ENCODE measurements around the gene GOLGA8A.
"Not testable (repeated sequence)": the region's sequence is repeated elsewhere in the genome, so short reads cannot be mapped to it uniquely, and the experiment has no call there.

The GOLGA8A gene

GRCh38 chr15:34437687-34438086 is at the start of gene GOLGA8A:
TSS of gene GOLGA8A (minus strand) at chr15:34437808. CDS start at chr15:34389691, 48,117 bp downstream.
- DNase-seq: peak; percentile 86

GRCh38 chr15:34483644-34484043 is 46.0 kb upstream of the GOLGA8A start:
- DNase-seq: no peak

- no peak for DNase-seq
These were observed 43.8 kb upstream of the GOLGA8A start for GRCh38 chr15:34481370-34481769.

- DNase-seq: no peak
These were observed 36.2 kb upstream of the GOLGA8A start for GRCh38 chr15:34473840-34474239.

- no peak for DNase-seq
These were observed 35.3 kb upstream of the GOLGA8A start for GRCh38 chr15:34472947-34473346.

DNA sequence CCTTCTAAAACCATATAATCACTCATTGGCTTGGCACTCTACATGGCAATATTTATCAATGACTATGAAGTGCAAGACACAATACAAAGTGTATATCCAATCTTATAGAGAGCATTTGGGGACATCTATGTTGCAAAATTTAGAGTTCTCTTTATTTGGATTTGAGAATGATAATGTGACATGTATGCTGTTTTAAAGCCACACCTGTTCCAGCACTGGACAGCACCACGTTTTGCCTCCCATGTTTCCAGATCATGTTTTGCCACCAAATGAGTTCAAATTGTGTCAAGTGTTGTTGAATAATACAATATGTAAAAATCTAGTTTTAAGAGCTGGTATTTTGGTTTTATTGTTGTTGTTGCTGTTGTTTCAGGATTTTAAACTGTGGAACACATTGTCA is 33.3 kb upstream of the GOLGA8A start:
- DNase-seq: no peak

DNA sequence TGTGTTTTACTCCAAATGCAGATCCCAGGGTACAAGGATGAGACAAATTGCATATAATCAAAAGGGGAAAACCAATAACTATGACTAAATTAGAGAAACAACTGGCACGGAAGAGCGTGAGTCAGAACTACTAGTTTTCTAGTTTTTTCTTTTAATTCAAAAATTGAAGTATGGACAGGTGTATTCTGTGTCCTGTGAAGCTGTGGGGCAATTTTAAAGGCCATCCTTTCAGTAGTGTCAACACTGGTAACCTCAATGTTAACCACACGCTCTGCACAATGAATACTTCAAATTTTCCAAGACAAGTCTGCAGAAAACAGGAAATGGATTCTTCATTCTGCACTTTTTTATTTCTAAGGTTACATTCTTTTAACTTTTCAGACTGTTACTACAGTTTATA is 32.5 kb upstream of the GOLGA8A start:
- no peak for DNase-seq

DNA sequence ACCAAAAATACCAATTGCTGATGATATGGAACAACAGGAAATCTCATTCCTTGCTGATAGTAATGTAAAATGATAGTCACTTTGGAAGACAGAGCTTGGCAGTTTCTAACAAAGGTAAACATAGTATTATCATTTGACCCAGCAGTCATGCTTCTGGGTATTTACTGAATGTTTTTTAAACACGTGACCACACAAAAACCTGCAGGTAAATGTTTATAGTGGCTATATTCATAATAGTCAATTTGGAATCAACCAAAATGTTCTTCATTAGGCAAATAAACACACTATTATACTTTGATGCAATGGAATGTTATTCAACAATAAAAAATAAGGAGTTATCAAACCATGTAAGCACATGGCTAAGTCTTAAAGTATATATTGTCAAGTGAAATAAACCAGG is 24.1 kb upstream of the GOLGA8A start:
- no peak for DNase-seq

DNA sequence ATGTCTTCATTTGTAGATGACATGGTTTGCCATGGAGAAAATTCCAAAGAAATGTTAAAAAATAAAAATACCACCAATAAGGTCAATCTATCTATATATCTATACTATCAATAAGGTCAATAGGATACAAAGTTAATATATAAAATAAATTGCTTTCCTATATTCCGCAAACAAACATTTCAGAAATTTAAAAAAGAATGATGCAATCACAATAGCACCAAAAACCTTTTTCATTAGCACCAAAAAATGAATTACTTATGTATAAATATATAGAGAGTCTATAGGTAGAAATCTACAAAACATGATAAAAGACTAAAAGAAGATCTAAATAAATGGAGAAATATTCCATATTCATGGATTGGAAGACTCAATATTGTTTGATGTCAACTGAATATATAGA is 22.8 kb upstream of the GOLGA8A start:
- DNase-seq: no peak

DNA sequence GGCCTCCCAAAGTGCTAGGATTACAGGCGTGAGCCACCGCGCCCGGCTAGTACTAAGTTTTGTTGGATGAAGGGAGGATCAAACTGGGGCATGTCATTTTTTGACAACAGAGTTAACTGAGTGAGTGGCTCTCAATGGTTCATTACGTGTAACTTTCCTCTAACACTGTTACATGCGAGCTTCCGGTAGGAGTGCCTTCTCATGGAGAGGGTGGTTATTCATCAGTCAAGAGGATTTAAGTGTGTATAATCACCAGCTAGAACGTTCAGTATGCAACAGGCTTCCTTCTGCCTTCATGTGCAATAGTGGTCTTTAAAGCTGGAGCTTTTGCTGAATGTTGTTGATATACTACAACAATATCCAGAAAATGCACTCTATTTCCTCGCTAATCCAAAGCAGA is 19.1 kb upstream of the GOLGA8A start:
- DNase-seq: no peak

- no peak for DNase-seq
These were observed 5.3 kb upstream of the GOLGA8A start for GRCh38 chr15:34442891-34443290.

DNA sequence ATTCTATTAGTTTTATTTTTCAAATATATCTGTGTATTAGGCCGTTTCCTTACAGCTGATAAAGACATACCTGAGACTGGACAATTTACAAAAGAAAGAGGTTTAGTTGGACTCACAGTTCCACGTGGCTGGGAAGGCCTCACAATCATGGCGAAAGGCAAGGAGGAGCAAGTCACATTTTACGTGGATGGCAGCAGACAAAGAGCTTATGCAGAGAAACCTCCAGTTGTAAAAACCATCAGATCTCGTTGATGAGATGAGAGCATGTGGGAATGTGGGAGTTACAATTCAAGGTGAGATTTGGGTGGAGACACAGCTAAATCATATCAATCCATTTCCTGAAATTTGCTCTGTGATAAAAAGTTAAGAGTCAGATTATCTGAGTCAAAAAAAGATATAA is 2.3 kb upstream of the GOLGA8A start:
- no peak for DNase-seq

GRCh38 chr15:34436956-34437442 is 609 bp downstream of the GOLGA8A start:
- peak; percentile 75 for DNase-seq

DNA sequence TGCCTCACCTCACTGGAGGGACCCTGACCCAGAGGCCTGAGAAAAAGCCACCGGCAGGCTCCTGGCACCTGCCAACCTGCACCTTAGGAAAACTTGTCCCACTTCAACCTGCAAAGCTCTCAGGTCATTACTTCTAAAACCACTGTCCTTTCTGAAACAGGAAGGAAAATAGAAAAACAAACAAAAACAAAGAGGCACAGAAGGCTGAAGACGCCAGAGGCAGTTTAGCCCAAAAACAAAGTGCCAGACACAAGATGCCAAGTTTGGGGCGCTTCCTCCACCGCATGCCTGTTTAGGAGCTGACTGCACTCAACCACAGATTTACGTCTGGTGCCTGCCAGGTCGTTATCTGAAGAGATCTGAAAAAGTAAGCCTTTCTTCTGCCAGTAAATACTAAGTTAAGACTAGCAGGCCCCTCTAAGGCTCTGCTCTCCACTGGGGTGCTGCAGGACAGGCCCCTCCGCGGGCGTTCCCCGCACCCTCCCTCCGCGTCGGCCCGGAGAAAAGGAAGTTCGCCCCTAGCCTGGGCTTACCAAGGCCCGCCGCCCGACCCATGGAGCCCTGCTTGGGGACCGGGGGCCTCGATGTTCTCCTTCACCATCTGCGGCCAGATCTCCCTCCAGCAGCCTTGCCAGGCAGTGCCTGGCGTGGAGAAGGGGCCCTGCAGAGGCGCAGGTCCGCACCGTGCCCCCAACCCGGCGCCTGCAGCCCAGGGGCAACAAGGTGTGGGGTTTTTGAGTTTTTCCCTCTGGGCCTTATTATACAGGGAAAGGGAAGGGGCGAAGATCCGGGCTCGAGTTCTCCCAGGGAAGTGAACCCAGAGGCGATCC is 1.3 kb downstream of the GOLGA8A start:
- DNase-seq: peak; percentile 61

GRCh38 chr15:34435658-34436057 is 1.9 kb downstream of the GOLGA8A start:
- DNase-seq: no peak

DNA sequence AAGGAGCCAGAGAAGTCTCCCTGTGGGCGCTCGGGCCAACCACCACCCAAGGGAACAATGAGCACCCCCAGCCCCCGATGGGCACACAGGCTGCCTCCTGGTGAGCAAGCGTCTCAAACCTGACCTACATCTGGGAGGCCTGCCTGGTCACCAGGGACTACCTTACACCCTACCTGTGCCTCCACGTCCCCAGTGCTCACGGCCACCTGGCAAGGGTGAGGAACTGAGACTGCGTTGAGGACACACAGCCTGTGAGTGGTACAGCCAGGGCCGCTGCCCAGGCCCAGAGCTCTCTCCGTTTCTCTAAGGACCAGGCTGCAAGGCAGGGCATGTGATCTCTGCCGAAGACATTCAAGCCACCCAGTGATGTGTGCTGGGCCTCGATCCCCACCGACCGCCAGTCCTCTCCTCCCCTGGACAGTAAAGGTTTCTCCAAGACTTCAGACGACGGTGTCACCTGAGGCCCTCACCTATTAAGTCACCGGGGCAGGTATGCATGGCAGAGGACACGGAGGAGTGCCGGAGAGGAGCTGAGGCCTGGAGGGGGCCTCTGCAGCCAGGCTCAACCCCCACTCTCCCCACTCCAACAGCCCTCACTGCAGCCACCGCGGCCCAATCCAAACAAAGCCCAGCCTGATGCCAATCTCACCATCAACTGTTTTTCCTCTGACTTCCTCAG is 2.8 kb downstream of the GOLGA8A start:
- DNase-seq: no peak

DNA sequence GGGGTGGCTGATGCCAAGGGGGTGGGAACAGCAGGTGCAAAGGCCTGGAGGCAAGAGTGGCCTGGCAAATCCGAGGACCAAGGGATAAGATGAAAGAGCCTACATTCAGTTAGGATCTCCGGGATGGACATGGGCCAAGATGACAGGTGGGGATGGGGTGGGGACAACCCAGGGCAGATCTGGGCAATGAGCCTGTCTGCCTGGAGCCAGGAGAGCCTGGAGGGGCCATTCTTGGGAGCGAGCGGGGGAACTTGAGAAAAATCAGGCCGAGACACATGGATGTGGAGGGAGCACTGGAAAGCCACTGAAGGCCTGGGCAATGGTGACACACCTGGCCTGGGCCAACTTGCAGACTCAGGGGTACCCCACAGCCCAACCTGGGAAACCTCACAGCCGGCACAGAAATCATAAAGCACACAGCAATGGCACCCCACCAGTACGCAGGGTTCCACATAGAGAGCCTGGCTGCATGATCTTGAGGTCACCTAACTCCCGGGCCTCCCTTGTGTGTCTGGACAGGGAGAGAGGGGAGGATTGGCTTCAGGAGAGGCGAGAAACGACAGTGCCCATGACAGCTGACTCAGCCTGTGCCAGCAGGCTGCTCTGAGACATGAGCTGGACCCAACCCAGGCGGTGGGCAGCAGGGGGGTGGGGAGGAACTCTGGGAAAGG is 3.5 kb downstream of the GOLGA8A start:
- not testable (repeated sequence) for DNase-seq

DNA sequence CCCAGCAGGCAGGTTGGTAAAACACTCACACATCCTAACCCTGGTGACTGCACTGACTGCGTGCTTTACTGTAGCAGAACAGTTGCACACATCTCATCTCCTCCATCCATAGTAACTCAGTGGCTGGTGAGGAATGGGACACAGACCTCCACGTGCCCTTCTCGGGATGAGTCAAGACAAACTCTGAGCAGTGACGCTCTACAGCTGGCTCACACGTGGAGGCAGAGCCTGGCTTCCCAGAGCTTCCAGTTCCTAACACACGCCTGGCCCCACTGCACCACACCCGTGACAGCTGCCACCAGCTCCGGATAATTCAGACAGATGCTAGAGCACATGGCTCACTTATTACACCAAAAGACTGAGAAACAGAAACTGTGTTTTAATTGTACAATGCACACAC is 7.0 kb downstream of the GOLGA8A start:
- DNase-seq: not testable (repeated sequence)

DNA sequence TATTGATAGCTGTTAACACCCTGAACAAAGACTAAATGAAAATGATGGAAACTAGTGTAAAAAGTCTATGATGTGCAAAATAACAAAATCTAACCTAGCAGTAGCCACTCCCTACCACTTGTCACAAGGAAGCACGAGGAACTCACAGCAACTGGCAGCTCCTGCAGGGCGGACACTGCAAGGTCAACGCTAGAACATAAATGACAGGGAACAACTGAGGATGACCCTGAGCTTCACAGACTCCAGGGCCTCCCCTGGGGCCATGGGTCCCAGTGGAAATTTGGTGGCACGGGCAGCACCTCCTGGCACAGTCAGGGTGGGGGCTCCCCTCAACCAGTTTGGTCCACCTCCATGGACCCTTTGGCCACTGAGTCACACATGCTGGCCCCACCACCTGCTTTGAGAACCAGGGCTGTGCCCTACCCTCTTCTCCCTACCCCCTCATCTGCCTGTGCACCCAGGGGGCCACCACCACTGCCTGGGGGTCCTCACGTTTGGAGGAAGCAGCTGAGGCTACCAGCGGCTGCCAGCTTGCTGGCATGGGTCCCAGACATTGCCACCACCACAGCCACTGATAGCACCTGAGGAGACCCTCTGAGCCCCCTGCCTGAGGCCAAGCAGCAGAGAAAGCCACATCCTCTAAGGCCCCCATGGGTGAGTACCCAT is 14.1 kb downstream of the GOLGA8A start:
- DNase-seq: not testable (repeated sequence)

DNA sequence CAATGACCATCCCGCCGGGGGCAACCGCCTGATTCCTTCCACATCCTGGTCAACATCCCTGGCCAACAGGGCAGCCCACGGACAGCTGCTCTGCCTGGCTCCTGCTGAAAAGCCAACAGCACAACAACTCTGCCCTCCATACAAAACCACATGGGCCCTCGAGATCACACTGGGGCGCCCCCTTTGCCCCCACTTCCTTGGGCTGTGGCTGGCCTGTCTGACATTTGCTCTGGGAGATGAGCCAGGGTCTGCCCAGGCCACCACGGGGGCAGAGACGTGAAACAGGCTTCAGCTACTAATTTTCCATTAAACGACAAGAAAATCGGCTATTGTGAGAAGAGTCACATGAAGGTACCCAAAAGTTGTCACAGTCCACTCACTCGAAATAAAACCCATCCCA is 16.7 kb downstream of the GOLGA8A start:
- not testable (repeated sequence) for DNase-seq

DNA sequence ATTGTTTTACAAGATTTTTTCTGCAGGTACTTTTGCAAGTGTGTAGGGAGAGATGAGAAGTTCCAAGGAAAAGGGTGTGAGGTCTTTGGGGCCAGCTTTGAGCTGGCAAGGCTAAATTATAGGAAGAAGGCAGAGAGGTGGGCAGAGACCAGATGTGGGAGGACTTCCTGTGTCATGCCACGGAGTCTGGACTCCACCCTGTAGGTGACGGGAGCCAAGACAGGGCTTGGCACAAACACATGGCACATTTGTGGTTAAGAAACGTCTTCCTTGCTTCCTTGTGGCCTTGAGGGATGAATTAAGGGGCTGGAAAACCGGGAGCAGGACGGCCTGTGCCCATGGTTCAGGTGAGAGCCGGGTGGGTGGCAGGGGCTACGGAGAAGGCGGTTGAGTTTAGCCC is 19.2 kb downstream of the GOLGA8A start:
- peak; percentile 15 for DNase-seq

DNA sequence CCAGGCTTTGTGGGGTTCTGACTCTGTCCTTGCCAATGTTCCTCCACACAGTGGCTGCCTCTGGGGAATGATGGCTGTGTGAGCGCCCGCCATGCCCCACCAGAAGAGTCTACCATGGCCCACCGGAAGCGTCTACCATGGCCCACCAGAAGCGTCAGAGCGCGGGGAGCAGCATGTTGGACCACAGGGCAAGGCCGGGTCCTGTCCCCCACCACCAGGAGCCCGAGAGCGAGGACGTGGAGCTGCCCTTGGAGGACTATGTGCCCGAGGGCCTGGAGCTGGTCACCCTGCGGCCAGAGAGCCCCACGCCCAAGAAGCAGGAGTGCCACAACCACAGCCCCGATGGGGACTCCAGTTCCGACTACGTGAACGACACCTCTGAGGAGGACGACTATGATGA is 28.1 kb downstream of the GOLGA8A start:
- not testable (repeated sequence) for DNase-seq

DNA sequence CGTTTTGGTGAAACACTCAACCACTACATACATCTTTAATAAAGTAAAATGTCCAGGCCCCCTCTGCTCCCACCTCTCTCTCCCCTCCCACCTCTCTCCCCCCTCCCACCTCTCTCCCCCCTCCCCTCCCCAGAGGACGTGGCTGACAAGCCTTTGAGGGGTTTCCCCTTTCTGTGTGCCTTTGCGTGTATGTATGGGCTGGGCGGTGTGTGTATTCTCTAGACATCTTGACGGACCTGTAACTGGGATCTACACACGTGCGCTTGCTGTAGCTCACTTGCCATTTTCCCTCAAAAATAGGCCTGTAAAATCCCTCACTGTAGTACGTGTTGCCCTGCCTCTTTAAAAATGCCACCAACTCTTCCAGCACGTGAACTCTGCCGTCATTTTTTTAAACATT is 28.6 kb downstream of the GOLGA8A start:
- DNase-seq: not testable (repeated sequence)

All from hematopoietic multipotent progenitor cell treated with erythropoietin and hydrocortisone succinate and interleukin-3 and kit ligand, for 4 days (in vitro differentiated cells).